Stimulated activated CD8-positive, alpha-beta memory T cell treated with anti-CD3 and anti-CD28 coated beads, Interleukin-15, amount 100 ng/mL, for 48 hours (primary cell): ENCODE results near the gene SHISA9.

ENCODE experiments used
- DNase-seq, 2 donors: peaks; one replicate each; pipeline ENCODE4 v3.0.0-alpha.2; 2020; ENCODE audit warnings: low read depth in 2 of 2

Gene SHISA9

DNA sequence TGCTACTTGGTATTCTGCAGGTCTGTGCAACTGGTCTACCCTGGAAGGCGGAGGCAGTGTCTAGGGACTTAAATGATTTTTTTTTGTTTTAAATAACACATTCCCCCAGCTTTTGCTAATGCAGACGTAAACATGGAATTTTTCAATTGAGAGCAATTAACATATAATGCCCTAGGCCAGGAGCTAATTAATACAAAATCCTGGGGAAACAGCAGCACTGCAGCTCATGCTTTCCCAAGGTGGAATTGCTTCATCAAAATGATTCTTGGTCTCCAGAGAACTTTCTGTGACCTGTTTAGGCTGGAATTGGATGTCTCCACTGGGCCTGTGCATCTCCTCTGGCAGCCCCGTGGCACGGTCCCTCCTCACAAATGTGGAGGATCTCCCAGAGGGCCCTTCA is 50.6 kb downstream of the SHISA9 start:
- no peak for DNase-seq

DNA sequence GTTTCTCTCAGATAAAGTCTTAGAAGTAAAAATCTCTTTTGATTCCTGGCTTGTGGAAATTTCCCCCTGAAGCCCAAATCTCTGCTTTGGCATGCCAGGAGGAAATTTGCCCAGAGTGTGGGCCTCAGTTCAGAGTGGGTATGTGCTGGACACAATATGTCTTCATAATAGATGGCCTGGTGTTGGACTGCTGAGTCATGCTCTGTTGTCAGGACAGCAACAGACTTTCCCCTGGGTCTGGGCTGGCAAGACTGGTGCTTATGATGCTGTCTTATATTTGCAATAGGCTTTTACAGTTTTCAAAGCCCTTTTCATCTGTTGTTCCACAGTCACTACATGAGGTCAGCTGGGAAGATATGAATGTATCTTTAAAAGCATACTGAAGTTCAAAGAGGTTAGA is 57.0 kb downstream of the SHISA9 start:
- no peak for DNase-seq

GRCh38 chr16:12959072-12959471 is 57.7 kb downstream of the SHISA9 start:
- no peak for DNase-seq

GRCh38 chr16:12961626-12962025 is 60.2 kb downstream of the SHISA9 start:
- no peak for DNase-seq

DNA sequence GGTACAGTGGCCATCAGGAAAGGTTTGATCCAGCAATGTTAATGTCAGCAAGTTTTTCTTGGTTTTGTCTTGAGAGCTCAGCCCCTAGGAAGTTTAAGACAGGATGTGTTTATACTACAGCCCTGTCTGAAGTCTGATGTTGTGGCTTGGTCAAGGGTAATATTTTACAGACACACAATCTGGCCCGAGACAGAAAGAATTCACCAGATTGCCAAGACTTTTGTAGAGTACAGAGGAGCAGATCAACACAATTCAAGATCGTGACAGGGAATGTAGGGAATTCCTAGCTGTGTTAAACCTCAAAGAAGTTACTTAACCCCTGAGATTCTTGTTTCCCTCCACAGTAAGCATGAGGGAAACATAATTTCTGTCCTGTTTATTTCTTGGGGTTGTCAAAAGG is 63.1 kb downstream of the SHISA9 start:
- no peak for DNase-seq

DNA sequence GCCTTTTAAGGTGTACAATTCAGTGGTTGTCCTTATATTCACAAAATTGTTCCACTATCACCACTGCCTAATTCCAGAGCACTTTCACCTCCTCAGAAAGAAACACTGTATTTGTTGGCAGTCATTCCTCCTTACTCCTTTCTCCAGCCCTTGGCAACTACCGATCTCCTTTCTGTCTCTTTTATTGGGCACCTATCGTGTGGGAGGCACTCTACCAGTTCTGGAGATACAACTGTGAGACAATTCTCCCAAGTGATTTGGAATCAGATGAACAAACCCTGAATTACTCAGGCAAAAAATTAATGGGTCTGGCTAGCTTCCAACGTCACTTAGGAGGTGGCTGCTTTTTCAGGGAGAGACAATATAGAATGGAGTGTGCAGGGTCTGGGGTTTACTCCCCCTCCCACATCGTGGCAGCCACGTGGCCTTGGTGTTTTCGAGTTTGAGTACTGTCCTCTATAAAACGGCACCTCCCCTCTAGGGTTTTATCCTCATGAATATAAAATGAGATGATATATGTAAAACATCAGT is 63.9 kb downstream of the SHISA9 start:
- DNase-seq = no peak

- no peak for DNase-seq
Measured at GRCh38 chr16:12971241-12971640, 69.8 kb downstream of the SHISA9 start.

DNA sequence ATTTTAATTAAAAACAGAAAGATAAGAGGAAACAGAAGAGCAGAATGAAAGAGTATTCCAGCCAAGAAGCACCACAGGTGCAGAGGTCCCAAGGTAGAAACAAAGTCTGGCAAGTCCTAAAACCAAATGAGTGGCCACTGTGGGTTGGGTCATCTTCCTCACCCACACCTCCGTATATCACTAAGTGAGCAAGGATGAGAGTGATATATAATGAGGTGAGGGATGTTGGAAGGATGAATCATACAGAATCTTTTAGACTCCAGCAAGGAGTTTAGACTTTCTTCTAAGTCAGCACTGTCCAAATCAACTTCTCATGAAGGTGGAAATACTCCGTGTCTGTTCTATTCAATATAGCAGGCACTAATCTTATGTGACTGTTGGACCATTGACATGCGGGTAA is 70.8 kb downstream of the SHISA9 start:
- no peak for DNase-seq

DNA sequence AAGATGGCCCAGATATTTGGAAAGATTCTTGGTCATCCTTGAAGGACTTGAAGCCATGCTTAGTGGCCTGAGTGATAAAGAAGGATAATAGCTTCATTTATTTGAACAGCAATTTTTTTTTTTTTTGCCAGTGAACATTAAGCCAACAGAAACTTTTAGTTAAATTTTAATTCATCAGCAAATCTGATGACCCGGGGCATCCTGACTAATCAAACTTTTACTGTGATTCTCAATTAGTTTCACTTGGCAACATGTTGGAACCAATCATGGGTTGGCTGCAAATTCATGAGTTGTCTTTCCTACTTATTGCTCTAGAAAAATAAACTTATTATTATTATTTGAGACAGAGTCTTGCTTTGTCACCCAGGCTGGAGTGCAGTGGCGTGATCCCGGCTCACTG is 74.4 kb downstream of the SHISA9 start:
- DNase-seq = no peak

GRCh38 chr16:12976496-12976895 is 75.1 kb downstream of the SHISA9 start:
- no peak for DNase-seq

DNA sequence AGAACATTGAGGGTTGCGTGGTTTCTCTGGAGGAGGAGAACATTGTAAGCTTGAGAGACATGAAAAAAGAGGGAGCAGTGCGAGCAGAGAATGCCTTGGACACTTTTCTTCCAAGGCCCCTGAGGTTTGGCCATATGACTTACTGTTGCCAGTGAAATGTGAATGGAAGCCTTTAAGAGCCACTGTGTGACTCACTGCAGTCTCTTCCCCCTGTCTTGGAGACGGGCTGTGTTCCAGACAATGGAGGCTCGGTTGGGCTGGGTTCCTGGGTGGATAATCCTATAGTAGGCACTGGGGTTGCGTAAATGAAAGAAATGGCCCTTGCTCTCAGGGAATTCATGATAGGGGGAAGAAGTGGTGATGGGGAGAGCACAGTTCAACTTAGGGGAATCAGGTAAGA is 75.5 kb downstream of the SHISA9 start:
- DNase-seq = no peak

- no peak for DNase-seq
Measured at GRCh38 chr16:12985516-12985915, 84.1 kb downstream of the SHISA9 start.

DNA sequence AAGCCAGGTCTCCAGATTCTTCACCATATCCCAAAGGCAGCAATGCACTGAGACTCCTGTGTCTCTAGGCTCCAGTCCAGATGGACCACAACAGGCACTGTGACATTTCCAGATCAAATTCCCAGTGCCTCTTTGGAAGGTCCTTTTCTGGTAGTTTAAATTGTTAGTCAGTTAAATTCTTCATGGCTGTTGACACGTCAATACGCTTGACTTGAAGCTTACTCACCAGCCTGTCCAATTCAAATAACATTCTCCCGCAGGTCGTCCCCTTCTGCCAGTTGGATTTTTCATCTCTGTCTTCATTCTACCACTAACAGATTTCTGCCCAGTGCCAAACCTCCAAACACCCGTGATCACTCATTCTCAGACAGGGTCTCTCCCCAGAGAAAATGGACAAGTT is 86.7 kb downstream of the SHISA9 start:
- DNase-seq = no peak

- no peak for DNase-seq
Measured at GRCh38 chr16:12992066-12992465, 90.7 kb downstream of the SHISA9 start.

DNA sequence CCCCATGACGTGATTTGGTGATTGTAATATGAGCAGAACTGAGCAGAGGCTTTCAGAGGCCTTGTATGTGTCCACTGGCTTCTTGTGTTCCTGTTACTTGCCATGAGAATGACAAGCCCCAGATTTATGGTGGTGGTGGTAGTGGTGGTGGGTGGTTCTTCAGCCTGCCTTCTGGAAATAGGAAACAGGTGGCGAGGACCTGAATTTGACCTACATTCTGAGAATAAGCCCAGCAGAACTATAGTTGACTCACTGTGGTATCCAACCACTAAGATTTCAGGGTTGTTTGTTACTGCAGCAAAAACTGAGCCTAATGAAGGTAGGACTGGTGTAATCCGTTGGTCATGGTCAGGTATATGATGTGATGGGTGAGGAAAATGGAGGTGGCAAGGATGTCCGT is 93.0 kb downstream of the SHISA9 start:
- DNase-seq = no peak

DNA sequence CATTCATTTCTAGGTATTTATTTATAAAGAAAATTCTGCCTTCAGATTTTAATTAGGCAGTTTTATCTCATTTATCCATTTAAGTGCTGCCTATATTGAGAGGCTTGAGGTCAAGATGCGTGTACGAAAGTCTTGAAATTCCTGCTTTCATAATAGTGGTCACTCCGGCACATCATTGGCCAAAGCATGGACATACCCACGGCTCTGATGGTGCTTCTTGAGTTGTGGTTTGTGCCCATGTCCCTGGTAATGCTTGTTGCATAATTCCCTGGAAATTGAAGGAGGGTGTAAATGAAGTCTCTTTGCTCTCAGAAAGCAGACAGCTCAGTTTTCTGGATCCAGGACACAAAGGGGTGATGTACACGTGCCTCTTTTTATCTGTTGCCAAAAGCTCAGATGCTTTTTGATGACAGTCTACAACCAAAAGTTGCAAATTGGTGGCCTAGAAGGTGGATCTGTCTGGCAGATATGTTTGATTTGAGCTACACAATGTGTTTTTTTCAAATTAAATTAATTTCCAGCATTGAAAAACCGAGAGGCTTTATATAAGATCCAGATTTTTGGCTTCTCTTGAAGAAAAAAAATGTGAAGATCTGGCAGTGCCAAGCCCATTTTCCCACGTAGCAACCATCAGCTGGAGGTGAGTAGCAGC is 94.4 kb downstream of the SHISA9 start:
- no peak for DNase-seq

- DNase-seq = no peak
Measured at GRCh38 chr16:12998361-12999085, 97.1 kb downstream of the SHISA9 start.

DNA sequence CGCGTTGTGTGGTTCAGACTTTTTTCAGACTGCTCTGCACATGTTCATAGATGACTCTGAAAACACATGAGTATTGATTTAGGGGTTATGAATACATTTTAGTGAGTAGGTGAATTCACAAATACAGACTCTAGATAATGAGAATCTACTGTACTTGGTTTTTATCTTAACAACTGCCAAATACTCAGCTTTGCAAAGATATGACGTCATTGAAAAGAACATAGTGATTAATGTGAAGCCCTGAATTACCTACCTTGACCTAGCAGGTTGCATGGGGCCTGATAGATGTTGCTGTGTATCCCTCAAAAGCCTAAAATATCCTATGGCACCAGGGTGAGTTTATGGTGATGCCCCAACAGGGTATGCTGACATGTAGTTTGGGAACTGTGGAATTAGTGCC is 98.0 kb downstream of the SHISA9 start:
- DNase-seq = no peak

GRCh38 chr16:13005721-13006247 is 104.4 kb downstream of the SHISA9 start:
- no peak for DNase-seq

GRCh38 chr16:13012601-13013000 is 111.2 kb downstream of the SHISA9 start:
- DNase-seq = no peak

DNA sequence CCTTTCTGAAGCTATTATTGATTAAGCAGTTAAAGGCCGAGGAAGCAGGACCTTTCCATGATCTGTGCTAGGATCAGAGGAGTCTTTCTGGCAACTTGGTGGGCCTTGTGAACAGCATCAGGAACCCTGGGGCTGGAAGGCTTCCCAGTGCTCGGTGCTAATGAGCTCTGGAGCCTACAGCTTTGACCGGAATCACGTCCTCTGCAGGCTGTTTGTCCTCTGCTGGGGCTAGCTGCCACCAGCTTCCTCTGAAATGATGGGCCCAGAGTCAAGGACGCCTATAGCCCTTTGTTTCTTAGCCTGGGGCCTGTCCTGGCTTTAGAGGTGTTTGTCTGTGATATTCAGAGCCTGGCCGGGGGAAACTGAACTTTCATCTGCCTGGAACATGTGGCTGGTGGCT is 111.6 kb downstream of the SHISA9 start:
- no peak for DNase-seq

- no peak for DNase-seq
Measured at GRCh38 chr16:13014476-13014875, 113.1 kb downstream of the SHISA9 start.

DNA sequence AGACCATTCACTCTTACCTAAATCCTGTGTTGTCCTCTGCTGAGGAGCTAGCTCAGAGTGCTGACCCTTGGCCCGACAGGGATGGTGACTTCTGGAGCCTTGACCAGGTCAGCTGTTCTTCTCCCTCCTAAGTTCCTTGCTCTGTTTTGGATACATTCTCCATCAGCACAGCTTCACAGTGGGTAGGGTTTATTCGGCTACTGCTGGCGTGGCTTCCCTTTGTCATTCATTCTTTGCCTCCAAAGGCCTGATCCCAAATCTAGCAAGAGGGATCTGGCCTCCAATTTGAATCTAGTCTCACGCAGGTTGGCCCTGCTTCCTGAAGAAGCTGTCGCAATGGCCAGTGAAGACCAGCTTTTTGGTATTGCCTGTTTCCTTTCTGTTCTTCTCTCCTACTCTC is 116.6 kb downstream of the SHISA9 start:
- DNase-seq = no peak
